HepG2 (cell line): ENCODE results near the gene PDE2A. TPM values are rescaled to one million over a fixed set of nuclear protein-coding genes. Genes with fewer than 3 reads are reported as not detected.

Experiments
- ATAC-seq: fragments of 200-7000 bp; cut with Tn5 transposase; 3 replicates; pipeline ENCODE4 v1.9.1; 2020; ENCODE audit warnings: mild to moderate bottlenecking, moderate library complexity
- BruUV-seq: library from RNA; stranded (reverse); fragments of 400-500 nt; replicated peaks from 2 replicates; lab custom pipeline; 2021; lab: Mats Ljungman, UMichigan
- CTCF ChIA-PET: fragments of 300-600 bp; formaldehyde crosslinking; extraction: SDS; loops from one replicate; lab custom pipeline; 2021; ENCODE audit warnings: low total read pairs, inconsistent platforms, low intra/inter-chr PET ratio; lab: Yijun Ruan, JAX
- POLR2A ChIA-PET: fragments of 350-600 bp; sonication (Branson Sonifier 250); formaldehyde crosslinking; loops from one replicate; lab custom pipeline; 2020; ENCODE audit warnings: antibody characterized with exemption, inconsistent platforms; lab: Yijun Ruan, JAX
- DNase-seq: peaks from one replicate; pipeline ENCODE4 v3.0.0-alpha.2; 2015; ENCODE audit warnings: low spot score
- FAIRE-seq: peaks from 3 replicates; lab custom pipeline; 2011; peaks lifted over from hg19 to GRCh38; lab: Jason Lieb, UNC
- H2AFZ ChIP-seq: one replicate; pipeline ENCODE4 v1.6.1; 2011; ENCODE audit warnings: low read length, inconsistent platforms
- H3K27ac ChIP-seq: fragments of 300-600 bp; 3 replicates; pipeline ENCODE4 v1.8.0; 2011; ENCODE audit warnings: mixed run types, mild to moderate bottlenecking, mixed read lengths, low read length, inconsistent platforms; ENCODE audit not compliant: insufficient read depth; ENCODE audit errors: extremely low read length
- H3K27me3 ChIP-seq, 2 experiments: fragments of 200-600 bp in 1 of 2; 2 replicates in 1 of 2; 3 replicates in 1 of 2; pipeline versions ENCODE4 v1.6.0 to v1.8.0; 2011; ENCODE audit warnings: low read length in 2 of 2, mild to moderate bottlenecking in 2 of 2, moderate library complexity in 2 of 2, inconsistent platforms in 1 of 2; ENCODE audit not compliant: insufficient read depth in 2 of 2, control insufficient read depth in 1 of 2
- H3K36me3 ChIP-seq, 2 experiments: fragments of 200-600 bp in 1 of 2; replicated peaks in 1 of 2; 2 replicates in 1 of 2; 3 replicates in 1 of 2; pipeline versions ENCODE4 v1.5.1 to v1.8.0; 2011; ENCODE audit warnings: low read length in 2 of 2, inconsistent platforms in 1 of 2; ENCODE audit not compliant: insufficient read depth in 2 of 2, control insufficient read depth in 1 of 2
- H3K4me1 ChIP-seq: 2 replicates; pipeline ENCODE4 v1.5.1; 2012; ENCODE audit warnings: low read length, inconsistent platforms; ENCODE audit not compliant: insufficient read depth
- H3K4me2 ChIP-seq: 2 replicates; pipeline ENCODE4 v1.6.0; 2011; ENCODE audit warnings: low read depth, low read length, inconsistent platforms
- H3K4me3 ChIP-seq, 3 experiments: fragments of 200-600 bp in 1 of 3; sonication (generic), shearing (Covaris generic) in 1 of 3; replicated peaks in 1 of 3; 2 replicates each; pipeline ENCODE4 v1.5.1; 2011 to 2016; ENCODE audit warnings: low read length in 3 of 3, inconsistent platforms in 2 of 3, low read depth in 2 of 3, mild to moderate bottlenecking in 2 of 3, control low read depth in 1 of 3, mixed read lengths in 1 of 3; ENCODE audit not compliant: insufficient read depth in 1 of 3
- H3K79me2 ChIP-seq: one replicate; pipeline ENCODE4 v1.6.1; 2011; ENCODE audit warnings: low read length, inconsistent platforms; ENCODE audit not compliant: insufficient read depth
- H3K9ac ChIP-seq: 2 replicates; pipeline ENCODE4 v1.6.0; 2011; ENCODE audit warnings: mild to moderate bottlenecking, low read depth, low read length, inconsistent platforms; ENCODE audit not compliant: insufficient read depth
- H3K9me3 ChIP-seq: 2 replicates; pipeline ENCODE4 v1.5.1; 2012; ENCODE audit warnings: mild to moderate bottlenecking, low read length
- H4K20me1 ChIP-seq: 2 replicates; pipeline ENCODE4 v1.6.0; 2011; ENCODE audit warnings: inconsistent platforms, mild to moderate bottlenecking, low read length, moderate library complexity; ENCODE audit not compliant: insufficient read depth
- AGO1 ChIP-seq: fragments of 200-400 bp; formaldehyde crosslinking; IDR thresholded peaks from 2 replicates; pipeline ENCODE4 v1.6.1; 2017; ENCODE audit warnings: mild to moderate bottlenecking, low read depth, low read length, moderate library complexity; ENCODE audit not compliant: poor library complexity, severe bottlenecking
- FOXP1 ChIP-seq, 2 experiments: fragments of 450-650 bp in 1 of 2; IDR thresholded peaks; 2 replicates each; pipeline ENCODE4 v1.6.1; 2017 to 2018; ENCODE audit warnings: antibody characterized with exemption in 1 of 2
- ZFP82 ChIP-seq: sonication (generic); formaldehyde crosslinking; IDR thresholded peaks from 2 replicates; pipeline ENCODE4 v1.5.1; 2020; ENCODE audit warnings: mild to moderate bottlenecking, missing genetic modification reagents, borderline replicate concordance
- ZNF460 ChIP-seq: sonication (generic); formaldehyde crosslinking; IDR thresholded peaks from 2 replicates; pipeline ENCODE4 v1.5.1; 2020; ENCODE audit warnings: missing genetic modification reagents, mild to moderate bottlenecking, borderline replicate concordance
- ZZZ3 ChIP-seq: sonication (generic); formaldehyde crosslinking; IDR thresholded peaks from 2 replicates; pipeline ENCODE4 v1.4.0; 2020; ENCODE audit warnings: missing genetic modification reagents, mild to moderate bottlenecking, borderline replicate concordance
- WGBS: methylation state at CpG from one replicate; pipeline ENCODE4 v1.1.6; 2017; ENCODE audit warnings: low lambda C conversion rate; 5-methylcytosine and 5-hydroxymethylcytosine counted together
- in situ Hi-C: cut with HindIII; loops from 2 replicates; pipeline ENCODE4 v1.10.0; 2017; ENCODE audit warnings: low pct_unique_long_range_greater_than_20kb; ENCODE audit not compliant: extremely low pct_ligation_motif_present
- intact Hi-C: fragments of 100-400 bp; cut with micrococcal nuclease; formaldehyde crosslinking; loops from one replicate; pipeline ENCODE4 v1.10.0; 2022; ENCODE audit not compliant: unreplicated experiment
- polyA plus RNA-seq, 8 experiments: library from polyadenylated mRNA; depleted of rRNA in 3 of 8; stranded (reverse) in 7 of 8; unstranded in 1 of 8; fragments of >200 nt; fragmentation: Illumina TruSeq in 4 of 8; extraction: Trizol in 4 of 8; gene quantifications; 2 replicates each; pipeline versions ENCODE4 v1.2.1 to v1.2.3, GENCODE V29; 2011 to 2016; ENCODE audit warnings: low read depth in 4 of 8, missing spikeins in 1 of 8, mixed read lengths in 1 of 8; ENCODE audit not compliant: insufficient read depth in 1 of 8
- total RNA-seq, 5 experiments: library from RNA; depleted of rRNA; stranded (reverse); fragments of >200 nt; fragmentation: Illumina TruSeq; extraction: Trizol; gene quantifications; 2 replicates each; pipeline ENCODE4 v1.2.3, GENCODE V29; 2016; ENCODE audit warnings: low read depth in 1 of 5
- TF ChIP-seq, protein P1 (sequence below): sonication (generic); formaldehyde crosslinking; IDR thresholded peaks from 2 replicates; pipeline ENCODE4 v1.4.0; 2020; ENCODE audit warnings: missing genetic modification reagents
- TF ChIP-seq, protein P2 (sequence below): sonication (generic); formaldehyde crosslinking; IDR thresholded peaks from 2 replicates; pipeline ENCODE4 v1.4.0; 2020; ENCODE audit warnings: missing genetic modification reagents, borderline replicate concordance

PDE2A gene
- total and polyA plus RNA-seq, 2 of the 13 experiments (the other 11 are each of a cell fraction or from before 2014, with no cell fraction given): 3.1 TPM; not detected in 1

DNA sequence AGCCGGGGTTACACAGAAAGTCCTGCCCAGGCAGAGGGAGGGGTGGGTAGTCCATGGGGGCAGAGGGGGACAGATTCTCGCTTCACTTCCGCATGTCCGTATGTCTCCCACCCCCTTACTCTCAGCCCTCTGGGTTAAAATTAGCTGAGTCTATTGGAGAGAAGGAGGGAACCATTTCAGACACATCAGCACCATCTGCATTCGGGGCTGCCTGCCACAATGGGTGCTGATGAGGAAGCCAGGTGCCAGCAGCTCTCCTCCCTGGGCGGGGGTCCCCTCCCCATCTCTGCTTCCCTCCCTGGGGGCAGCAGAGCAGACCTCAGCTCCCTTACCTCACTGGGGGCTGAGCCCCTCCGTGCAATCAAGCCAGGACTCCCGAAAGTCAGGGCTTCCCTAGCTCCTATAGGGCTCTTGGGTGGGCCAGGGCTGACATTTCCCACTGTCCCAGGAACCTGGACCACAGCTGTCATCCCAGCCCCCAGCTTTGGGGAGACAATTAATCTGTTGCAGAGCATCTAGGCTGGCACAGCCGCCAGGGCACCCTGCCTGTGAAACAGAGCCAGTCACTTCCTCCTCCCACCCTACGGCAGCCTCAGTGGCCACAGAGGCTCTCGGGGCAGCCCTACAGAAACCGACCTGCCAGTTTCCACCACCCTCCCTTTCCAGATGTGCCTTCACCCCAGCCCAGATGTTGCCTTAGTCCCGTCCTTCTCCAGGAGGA is 67.3 kb downstream of the PDE2A start (continued):
- TF ChIP-seq, protein P1, sequence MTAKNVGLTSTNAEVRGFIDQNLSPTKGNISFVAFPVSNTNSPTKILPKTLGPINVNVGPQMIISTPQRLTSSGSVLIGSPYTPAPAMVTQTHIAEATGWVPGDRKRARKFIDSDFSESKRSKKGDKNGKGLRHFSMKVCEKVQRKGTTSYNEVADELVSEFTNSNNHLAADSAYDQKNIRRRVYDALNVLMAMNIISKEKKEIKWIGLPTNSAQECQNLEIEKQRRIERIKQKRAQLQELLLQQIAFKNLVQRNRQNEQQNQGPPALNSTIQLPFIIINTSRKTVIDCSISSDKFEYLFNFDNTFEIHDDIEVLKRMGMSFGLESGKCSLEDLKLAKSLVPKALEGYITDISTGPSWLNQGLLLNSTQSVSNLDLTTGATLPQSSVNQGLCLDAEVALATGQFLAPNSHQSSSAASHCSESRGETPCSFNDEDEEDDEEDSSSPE (CRISPR knock-in tag): no peak
- TF ChIP-seq ZNF460 (CRISPR knock-in tag): no peak

DNA sequence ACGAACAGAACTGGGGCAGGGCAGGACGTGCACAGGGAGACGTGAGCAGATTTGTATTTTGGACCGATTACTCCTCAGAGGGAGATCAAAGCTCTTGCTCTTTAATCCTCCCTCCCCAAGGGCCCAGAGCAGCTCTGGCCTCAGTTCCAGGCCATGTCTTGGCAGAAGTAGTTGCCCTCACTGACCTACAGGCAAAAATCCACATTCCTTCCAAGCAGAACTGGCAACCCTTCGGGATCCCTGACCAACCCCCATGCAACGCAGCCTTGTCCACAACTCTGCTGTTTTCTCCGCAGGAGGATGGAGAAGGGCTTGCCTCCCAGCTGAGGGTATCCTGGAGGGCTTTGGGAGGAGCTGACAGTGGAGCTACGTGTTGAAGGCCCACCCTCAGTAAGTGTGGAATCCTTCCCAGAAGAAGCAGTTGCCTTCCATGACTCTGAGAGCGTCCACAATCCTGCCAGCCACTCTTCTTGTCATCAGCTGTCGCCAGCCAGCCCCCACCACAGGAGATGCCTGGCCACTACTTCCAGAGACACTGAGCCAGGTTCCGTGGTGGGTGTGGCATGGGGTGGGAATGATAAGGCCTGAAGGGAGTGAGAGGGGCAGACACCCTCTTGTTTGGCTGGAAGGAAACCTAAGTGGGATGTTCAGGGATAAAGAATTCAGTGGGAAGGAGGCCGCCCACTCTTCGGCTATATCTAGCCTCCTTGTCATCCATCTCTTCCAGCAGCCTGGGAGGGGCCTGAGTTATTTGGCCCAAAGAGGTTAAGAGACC is 68.1 kb downstream of the PDE2A start:
- in situ Hi-C loops: no loop called here
- H3K79me2 ChIP-seq: no peaks in the 10 kb centered on the region
- FAIRE-seq (no peak), DNase-seq (no peak)
- H3K4me1 ChIP-seq: 0 out of 2 replicates have a peak, but pooled peaks cover 5% of the 10 kb centered on the region
- intact Hi-C loops: no loop called here
- H4K20me1 ChIP-seq: no peaks in the 10 kb centered on the region
- CTCF ChIA-PET: no interaction called here
- H3K9me3 ChIP-seq: no peaks in the 10 kb centered on the region
- POLR2A ChIA-PET: no interaction called here
- no peak overlapping the region for H3K4me2 ChIP-seq
- no peak overlapping the region for H2AFZ ChIP-seq
- peaks cover 5 to 51% of the 10 kb centered on the region in 2 experiments; a peak in 4 of 5 replicates for H3K27me3 ChIP-seq
- TF ChIP-seq FOXP1 (IDR thresholded peaks at IDR 0.05): no peak
- no peak for TF ChIP-seq FOXP1 (CRISPR knock-in tag; IDR thresholded peaks at IDR 0.05)
- no peak for TF ChIP-seq ZZZ3 (CRISPR knock-in tag)
- TF ChIP-seq ZFP82: no peak
- no peak for TF ChIP-seq AGO1
- TF ChIP-seq, protein P2, sequence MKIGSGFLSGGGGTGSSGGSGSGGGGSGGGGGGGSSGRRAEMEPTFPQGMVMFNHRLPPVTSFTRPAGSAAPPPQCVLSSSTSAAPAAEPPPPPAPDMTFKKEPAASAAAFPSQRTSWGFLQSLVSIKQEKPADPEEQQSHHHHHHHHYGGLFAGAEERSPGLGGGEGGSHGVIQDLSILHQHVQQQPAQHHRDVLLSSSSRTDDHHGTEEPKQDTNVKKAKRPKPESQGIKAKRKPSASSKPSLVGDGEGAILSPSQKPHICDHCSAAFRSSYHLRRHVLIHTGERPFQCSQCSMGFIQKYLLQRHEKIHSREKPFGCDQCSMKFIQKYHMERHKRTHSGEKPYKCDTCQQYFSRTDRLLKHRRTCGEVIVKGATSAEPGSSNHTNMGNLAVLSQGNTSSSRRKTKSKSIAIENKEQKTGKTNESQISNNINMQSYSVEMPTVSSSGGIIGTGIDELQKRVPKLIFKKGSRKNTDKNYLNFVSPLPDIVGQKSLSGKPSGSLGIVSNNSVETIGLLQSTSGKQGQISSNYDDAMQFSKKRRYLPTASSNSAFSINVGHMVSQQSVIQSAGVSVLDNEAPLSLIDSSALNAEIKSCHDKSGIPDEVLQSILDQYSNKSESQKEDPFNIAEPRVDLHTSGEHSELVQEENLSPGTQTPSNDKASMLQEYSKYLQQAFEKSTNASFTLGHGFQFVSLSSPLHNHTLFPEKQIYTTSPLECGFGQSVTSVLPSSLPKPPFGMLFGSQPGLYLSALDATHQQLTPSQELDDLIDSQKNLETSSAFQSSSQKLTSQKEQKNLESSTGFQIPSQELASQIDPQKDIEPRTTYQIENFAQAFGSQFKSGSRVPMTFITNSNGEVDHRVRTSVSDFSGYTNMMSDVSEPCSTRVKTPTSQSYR (CRISPR knock-in tag): no peak
- TF ChIP-seq, all 625 proteins: peak for 0
- no TSS peak for BruUV-seq
- no peak for ATAC-seq
- Histone ChIP-seq H3K9ac (no peak overlapping the region), H3K4me3 (no peak overlapping the region), H3K27ac (no peak overlapping the region), H3K36me3 (no peaks in the 10 kb centered on the region)
- WGBS: 19% methylated on average over 9 of the region's 13 CpGs
